Activated naive CD8-positive, alpha-beta T cell treated with anti-CD3 and anti-CD28 coated beads for 36 hours (primary cell): ENCODE results near the gene IPPK. TPM values are rescaled to one million over a fixed set of nuclear protein-coding genes. Genes with fewer than 3 reads are reported as not detected.

Experiments
- DNase-seq: peaks from one replicate; pipeline ENCODE4 v3.0.0; 2021
- H3K27ac Mint-ChIP-seq: one replicate; pipeline ENCODE4 v1.8.0; 2022; ENCODE audit warnings: mild to moderate bottlenecking, moderate library complexity, mixed read lengths
- H3K27me3 Mint-ChIP-seq: one replicate; pipeline ENCODE4 v1.8.0; 2022; ENCODE audit warnings: mild to moderate bottlenecking, mixed read lengths
- H3K36me3 Mint-ChIP-seq: one replicate; pipeline ENCODE4 v1.8.0; 2021; ENCODE audit warnings: mild to moderate bottlenecking, mixed read lengths
- H3K4me1 Mint-ChIP-seq: one replicate; pipeline ENCODE4 v1.8.0; 2021; ENCODE audit warnings: mixed read lengths
- H3K4me3 Mint-ChIP-seq: one replicate; pipeline ENCODE4 v1.8.0; 2022; ENCODE audit warnings: mild to moderate bottlenecking, moderate library complexity, mixed read lengths
- H3K9me3 Mint-ChIP-seq: one replicate; pipeline ENCODE4 v1.8.0; 2022; ENCODE audit warnings: mixed read lengths
- total RNA-seq, 2 experiments: library from RNA; stranded (reverse); gene quantifications; one replicate each; pipeline ENCODE4 v1.2.3, GENCODE V29; 2021

Gene IPPK
- total RNA-seq, 2 experiments from 2014 or later = 13.0 to 13.9 TPM

GRCh38 chr9:92668746-92669526 is 995 bp downstream of the IPPK start:
- H3K4me3 Mint-ChIP-seq = peak overlapping the region; percentile 92
- peaks cover 41% of the 10 kb centered on the region for H3K4me1 Mint-ChIP-seq
- peak overlapping the region; percentile 88 for H3K27ac Mint-ChIP-seq
- H3K36me3 Mint-ChIP-seq = peaks cover 23% of the 10 kb centered on the region
- H3K9me3 Mint-ChIP-seq = no peaks in the 10 kb centered on the region
- peak; percentile 53 for DNase-seq
- H3K27me3 Mint-ChIP-seq = no peaks in the 10 kb centered on the region

DNA sequence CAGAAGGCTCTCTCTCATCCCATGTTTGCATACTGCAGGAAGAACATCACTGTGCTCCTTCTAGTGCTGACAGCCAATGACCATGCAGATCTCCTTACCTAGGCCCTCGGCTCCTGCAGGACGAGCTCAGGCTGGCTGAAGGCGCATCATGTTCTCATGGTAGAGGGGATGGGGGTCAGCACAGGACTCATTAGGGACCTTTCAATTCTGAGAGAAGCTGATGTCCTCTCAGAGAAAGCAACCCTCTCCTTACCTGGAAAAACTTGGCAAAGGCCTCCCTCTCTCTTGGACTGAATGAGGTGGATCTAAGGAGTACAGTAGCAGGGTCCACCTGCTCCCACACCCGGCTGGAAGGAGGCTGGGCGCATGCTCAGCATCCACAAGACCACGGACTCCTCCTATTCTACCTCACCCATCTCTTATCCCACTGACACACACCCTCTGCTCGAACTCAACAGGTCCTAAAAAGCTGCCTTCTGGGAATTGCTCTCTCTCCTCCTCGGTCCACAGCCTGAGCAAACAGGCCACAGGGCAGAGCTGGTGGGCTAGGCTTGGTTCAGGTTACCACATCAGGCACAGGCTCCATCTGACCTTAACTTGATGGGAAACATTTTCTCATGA is 2.9 kb downstream of the IPPK start:
- H3K27ac Mint-ChIP-seq = no peak overlapping the region
- DNase-seq = no peak
- no peaks in the 10 kb centered on the region for H3K9me3 Mint-ChIP-seq
- H3K4me1 Mint-ChIP-seq = peaks cover 45% of the 10 kb centered on the region
- H3K36me3 Mint-ChIP-seq = peaks cover 23% of the 10 kb centered on the region
- H3K27me3 Mint-ChIP-seq = no peaks in the 10 kb centered on the region
- no peak overlapping the region for H3K4me3 Mint-ChIP-seq

DNA sequence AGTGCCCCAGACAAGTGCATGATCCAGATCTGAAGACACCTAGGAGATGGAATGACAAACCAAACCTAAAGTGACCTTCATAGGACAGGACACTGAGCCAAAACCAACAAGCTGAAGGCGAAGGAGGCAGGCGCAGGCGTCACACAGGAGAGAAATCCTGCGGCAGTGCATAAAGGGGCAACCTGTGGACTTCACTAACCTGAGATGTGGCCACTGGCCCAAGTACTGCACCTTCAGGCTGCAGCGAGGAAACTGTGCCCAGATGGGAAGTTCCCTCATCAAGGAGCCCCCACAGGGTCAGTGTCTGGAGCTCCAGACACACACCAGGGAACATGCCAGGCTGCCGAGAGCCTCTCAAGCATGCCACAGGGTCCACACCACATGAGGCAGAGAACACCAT is 3.7 kb downstream of the IPPK start:
- DNase-seq = no peak
- Mint-ChIP-seq H3K36me3 (peaks cover 25% of the 10 kb centered on the region), H3K4me1 (peaks cover 48% of the 10 kb centered on the region), H3K9me3 (no peaks in the 10 kb centered on the region), H3K27ac (peak overlapping the region; percentile 16), H3K27me3 (no peaks in the 10 kb centered on the region), H3K4me3 (no peak overlapping the region)

DNA sequence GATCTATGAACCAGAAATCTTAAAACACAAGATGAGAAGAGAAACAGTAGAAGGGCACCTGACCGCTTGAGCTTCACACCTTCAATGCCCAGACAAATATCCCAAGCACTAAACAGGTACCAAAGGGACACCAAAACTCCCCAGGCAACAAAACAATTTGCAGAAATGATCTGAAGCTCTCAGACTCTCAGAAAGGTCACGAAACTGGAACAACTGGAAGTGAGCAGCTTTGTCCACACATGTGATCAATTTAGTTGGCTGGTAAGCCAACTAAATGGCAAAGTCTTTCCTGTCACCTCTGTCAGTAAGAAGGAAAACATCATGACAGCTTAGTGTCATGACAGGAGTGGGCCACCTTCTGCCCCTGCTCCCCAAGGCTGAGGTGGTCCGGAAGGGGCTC is 4.1 kb downstream of the IPPK start:
- no peak for DNase-seq
- H3K36me3 Mint-ChIP-seq = peaks cover 24% of the 10 kb centered on the region
- H3K9me3 Mint-ChIP-seq = no peaks in the 10 kb centered on the region
- H3K4me3 Mint-ChIP-seq = no peak overlapping the region
- H3K27ac Mint-ChIP-seq = peak overlapping the region; percentile 16
- H3K4me1 Mint-ChIP-seq = peaks cover 49% of the 10 kb centered on the region
- H3K27me3 Mint-ChIP-seq = no peaks in the 10 kb centered on the region

GRCh38 chr9:92664394-92665152 is 5.4 kb downstream of the IPPK start:
- peaks cover 24% of the 10 kb centered on the region for H3K36me3 Mint-ChIP-seq
- no peaks in the 10 kb centered on the region for H3K9me3 Mint-ChIP-seq
- peaks cover 49% of the 10 kb centered on the region for H3K4me1 Mint-ChIP-seq
- H3K27me3 Mint-ChIP-seq = no peaks in the 10 kb centered on the region
- DNase-seq = peak; percentile 13
- peak overlapping the region; percentile 22 for H3K4me3 Mint-ChIP-seq
- H3K27ac Mint-ChIP-seq = peak overlapping the region; percentile 54

GRCh38 chr9:92663951-92664350 is 6.0 kb downstream of the IPPK start:
- Mint-ChIP-seq H3K27ac (no peak overlapping the region), H3K27me3 (no peaks in the 10 kb centered on the region), H3K36me3 (peaks cover 23% of the 10 kb centered on the region), H3K4me3 (no peak overlapping the region), H3K9me3 (no peaks in the 10 kb centered on the region), H3K4me1 (peaks cover 47% of the 10 kb centered on the region)
- DNase-seq = no peak

DNA sequence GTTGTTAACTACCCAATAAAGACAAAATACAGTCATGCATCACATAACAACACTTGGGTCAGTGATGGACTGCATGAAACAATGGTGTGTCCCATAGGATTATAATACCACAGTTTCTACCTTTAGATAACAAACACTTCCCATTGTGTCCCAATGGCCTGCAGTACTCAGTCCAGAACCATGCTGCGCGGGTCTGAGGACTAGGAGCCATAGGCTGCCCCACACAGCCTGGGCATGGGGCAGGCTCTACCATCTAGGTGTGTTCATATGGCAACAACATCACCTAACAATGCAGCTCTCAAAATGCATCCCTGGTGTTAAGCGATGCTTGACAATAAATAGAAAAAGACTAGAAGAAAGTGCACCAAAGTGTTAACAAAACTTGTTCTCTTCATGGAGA is 6.8 kb downstream of the IPPK start:
- no peak overlapping the region for H3K4me3 Mint-ChIP-seq
- H3K27ac Mint-ChIP-seq = no peak overlapping the region

DNA sequence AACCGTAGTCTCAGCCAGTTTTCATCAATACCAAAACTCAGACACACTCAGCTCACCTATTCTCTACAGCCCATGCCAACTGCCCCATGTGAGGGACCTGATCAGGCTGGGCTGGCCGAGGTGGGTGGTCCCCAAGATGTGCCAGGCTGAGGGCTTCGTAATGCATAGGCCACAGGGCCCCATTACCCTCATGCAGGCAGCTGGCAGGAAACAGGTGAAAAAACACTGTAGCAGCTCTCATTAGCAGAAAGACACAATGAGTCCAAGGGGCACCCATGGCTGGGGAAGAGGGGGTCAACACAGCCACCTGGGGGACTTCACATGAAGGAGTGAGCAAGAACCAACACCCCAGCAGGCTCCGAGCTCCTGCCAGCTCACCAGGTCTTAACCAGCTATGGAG is 8.2 kb downstream of the IPPK start:
- H3K36me3 Mint-ChIP-seq = peaks cover 21% of the 10 kb centered on the region
- no peaks in the 10 kb centered on the region for H3K27me3 Mint-ChIP-seq
- H3K27ac Mint-ChIP-seq = no peak overlapping the region
- H3K4me3 Mint-ChIP-seq = no peak overlapping the region
- DNase-seq = no peak
- H3K4me1 Mint-ChIP-seq = peaks cover 34% of the 10 kb centered on the region
- no peaks in the 10 kb centered on the region for H3K9me3 Mint-ChIP-seq

More for the DNA sequence above, 6.8 kb downstream of the IPPK start:
- DNase-seq = no peak
- Mint-ChIP-seq H3K36me3 (peaks cover 17% of the 10 kb centered on the region), H3K27me3 (no peaks in the 10 kb centered on the region), H3K4me1 (peaks cover 43% of the 10 kb centered on the region), H3K9me3 (no peaks in the 10 kb centered on the region)

GRCh38 chr9:92661127-92661526 is 8.8 kb downstream of the IPPK start:
- H3K9me3 Mint-ChIP-seq = no peaks in the 10 kb centered on the region
- no peak overlapping the region for H3K4me3 Mint-ChIP-seq
- no peaks in the 10 kb centered on the region for H3K27me3 Mint-ChIP-seq
- H3K4me1 Mint-ChIP-seq = peaks cover 32% of the 10 kb centered on the region
- H3K36me3 Mint-ChIP-seq = peaks cover 24% of the 10 kb centered on the region
- no peak for DNase-seq
- no peak overlapping the region for H3K27ac Mint-ChIP-seq

DNA sequence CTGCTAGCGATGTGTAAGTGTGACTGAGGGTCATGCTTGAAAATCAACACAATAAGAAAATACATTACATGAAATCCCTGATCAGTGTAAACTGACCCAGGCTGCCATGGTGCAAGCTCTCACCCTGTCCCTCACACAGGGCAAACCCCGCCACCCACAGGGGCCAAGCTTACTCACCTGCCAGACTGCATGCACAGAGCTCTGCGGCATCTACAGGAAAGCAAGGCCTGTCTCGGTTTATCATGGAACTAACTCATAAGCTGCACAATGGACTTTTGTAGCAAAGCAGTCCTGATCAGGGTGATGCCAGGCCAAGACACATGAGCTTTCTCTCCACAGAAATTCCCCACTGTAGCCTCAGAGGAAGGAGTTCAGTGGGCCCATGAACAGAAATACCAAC is 9.7 kb downstream of the IPPK start:
- H3K36me3 Mint-ChIP-seq = peaks cover 20% of the 10 kb centered on the region
- H3K4me1 Mint-ChIP-seq = peaks cover 25% of the 10 kb centered on the region
- no peak overlapping the region for H3K27ac Mint-ChIP-seq
- H3K9me3 Mint-ChIP-seq = no peaks in the 10 kb centered on the region
- H3K4me3 Mint-ChIP-seq = no peak overlapping the region
- DNase-seq = no peak
- H3K27me3 Mint-ChIP-seq = no peaks in the 10 kb centered on the region

DNA sequence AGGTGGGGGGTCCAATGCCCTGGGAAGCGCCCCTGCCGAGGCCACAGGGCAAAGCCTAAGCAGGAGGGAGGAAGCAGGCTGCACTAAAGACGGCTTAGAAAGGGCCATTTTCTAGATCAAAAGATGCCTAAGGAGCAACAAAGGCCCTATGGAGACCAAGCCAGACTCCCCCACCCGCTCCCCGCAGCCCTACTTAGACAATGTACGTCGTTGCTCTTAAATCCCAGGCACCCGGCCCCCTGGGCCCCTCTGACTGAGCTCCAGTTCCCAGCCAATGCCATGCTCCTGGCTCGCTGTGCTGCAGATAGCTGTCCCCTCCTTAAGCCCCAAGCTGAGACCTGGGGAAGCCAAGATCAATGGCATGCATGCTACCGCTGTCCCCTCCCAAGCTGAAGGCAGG is 10.3 kb downstream of the IPPK start:
- H3K4me1 Mint-ChIP-seq = peaks cover 19% of the 10 kb centered on the region
- H3K36me3 Mint-ChIP-seq = peaks cover 17% of the 10 kb centered on the region
- no peak for DNase-seq
- H3K4me3 Mint-ChIP-seq = no peak overlapping the region
- H3K27me3 Mint-ChIP-seq = no peaks in the 10 kb centered on the region
- H3K27ac Mint-ChIP-seq = no peak overlapping the region
- H3K9me3 Mint-ChIP-seq = no peaks in the 10 kb centered on the region

DNA sequence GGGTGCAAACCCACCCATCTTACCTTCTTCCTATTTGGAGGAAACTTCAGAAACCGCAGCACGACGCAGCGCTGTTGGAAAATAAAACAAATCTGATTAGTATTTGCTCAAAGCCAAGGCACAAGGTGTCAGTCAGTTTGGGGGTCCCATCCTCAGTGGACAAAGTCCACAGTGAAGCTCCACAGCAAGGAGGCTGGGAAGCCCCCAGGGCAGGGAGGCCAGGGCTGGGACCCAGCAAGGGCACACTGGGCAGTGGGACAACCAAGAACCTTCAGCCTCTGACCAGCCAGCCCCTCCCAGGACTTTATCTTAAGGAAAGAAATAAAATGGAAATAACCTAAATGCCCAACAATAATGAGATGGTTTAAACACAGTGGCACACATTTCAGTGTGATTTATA is 11.3 kb downstream of the IPPK start:
- no peaks in the 10 kb centered on the region for H3K9me3 Mint-ChIP-seq
- peaks cover 13% of the 10 kb centered on the region for H3K4me1 Mint-ChIP-seq
- peaks cover 17% of the 10 kb centered on the region for H3K36me3 Mint-ChIP-seq
- H3K27me3 Mint-ChIP-seq = no peaks in the 10 kb centered on the region
- no peak for DNase-seq
- H3K27ac Mint-ChIP-seq = no peak overlapping the region
- no peak overlapping the region for H3K4me3 Mint-ChIP-seq

- DNase-seq = no peak
- Mint-ChIP-seq H3K4me3 (no peak overlapping the region), H3K27me3 (no peaks in the 10 kb centered on the region), H3K27ac (no peak overlapping the region), H3K9me3 (no peaks in the 10 kb centered on the region), H3K4me1 (peaks cover 10% of the 10 kb centered on the region), H3K36me3 (peaks cover 12% of the 10 kb centered on the region)
These were observed 11.8 kb downstream of the IPPK start for GRCh38 chr9:92658176-92658575.

GRCh38 chr9:92657296-92658094 is 12.4 kb downstream of the IPPK start:
- no peaks in the 10 kb centered on the region for H3K9me3 Mint-ChIP-seq
- no peak overlapping the region for H3K27ac Mint-ChIP-seq
- H3K27me3 Mint-ChIP-seq = no peaks in the 10 kb centered on the region
- H3K4me3 Mint-ChIP-seq = no peak overlapping the region
- peaks cover 11% of the 10 kb centered on the region for H3K36me3 Mint-ChIP-seq
- DNase-seq = no peak
- H3K4me1 Mint-ChIP-seq = peaks cover 10% of the 10 kb centered on the region

GRCh38 chr9:92656537-92656925 is 13.4 kb downstream of the IPPK start:
- Mint-ChIP-seq H3K9me3 (no peaks in the 10 kb centered on the region), H3K36me3 (peaks cover 10% of the 10 kb centered on the region), H3K4me1 (peaks cover 6% of the 10 kb centered on the region), H3K4me3 (no peak overlapping the region), H3K27me3 (no peaks in the 10 kb centered on the region), H3K27ac (no peak overlapping the region)
- DNase-seq = no peak
